ENCODE measurements around the gene LDLRAD3.

The LDLRAD3 gene

GRCh38 chr11:36079878-36080675 is 136.2 kb downstream of the LDLRAD3 start:
- ChIA-PET CTCF (no interaction called here), POLR2A (no interaction called here)
- DNase-seq (ENCODE audit: extremely low spot score): no peak
- TF ChIP-seq LEF1 (IDR thresholded peaks at IDR 0.05; ENCODE audit: borderline replicate concordance) (no peak), ZNF384 (IDR thresholded peaks at IDR 0.05) (no peak), ARNT (IDR thresholded peaks at IDR 0.05) (no peak), BHLHE40 (IDR thresholded peaks at IDR 0.05; ENCODE audit: borderline replicate concordance) (no peak), SUZ12 (IDR thresholded peaks at IDR 0.05) (no peak), L3MBTL2 (conservative IDR thresholded peaks at IDR 0.05) (no peak)

- ChIA-PET POLR2A (no interaction called here), CTCF (no interaction called here)
- TF ChIP-seq SP1 (IDR thresholded peaks at IDR 0.05) (no peak), FOXA1 (IDR thresholded peaks at IDR 0.05) (no peak), ELF4 (IDR thresholded peaks at IDR 0.05) (no peak)
- DNase-seq (ENCODE audit: extremely low spot score): no peak
Observed at GRCh38 chr11:36081274-36081945, 137.5 kb downstream of the LDLRAD3 start.

GRCh38 chr11:36086366-36086765 is 142.5 kb downstream of the LDLRAD3 start:
- ChIA-PET POLR2A (no interaction called here), CTCF (interaction anchor here (0.7 kb wide), 1 partner anchor 1144 kb away, joined by 3 read pairs; no protein-coding TSS in a partner anchor)
- TF ChIP-seq FOXK2 (IDR thresholded peaks at IDR 0.05) (no peak), HDGF (IDR thresholded peaks at IDR 0.05; ENCODE audit: borderline replicate concordance) (no peak), FOXM1 (IDR thresholded peaks at IDR 0.05; ENCODE audit: borderline replicate concordance) (no peak), ELF4 (IDR thresholded peaks at IDR 0.05) (no peak), TARDBP (IDR thresholded peaks at IDR 0.05) (no peak), FOXA1 (IDR thresholded peaks at IDR 0.05) (no peak), BHLHE40 (IDR thresholded peaks at IDR 0.05; ENCODE audit: borderline replicate concordance) (no peak), NFRKB (IDR thresholded peaks at IDR 0.05) (no peak), L3MBTL2 (conservative IDR thresholded peaks at IDR 0.05) (no peak), LEF1 (IDR thresholded peaks at IDR 0.05; ENCODE audit: borderline replicate concordance) (no peak), ARNT (IDR thresholded peaks at IDR 0.05) (no peak)
- DNase-seq (ENCODE audit: extremely low spot score): no peak

DNA sequence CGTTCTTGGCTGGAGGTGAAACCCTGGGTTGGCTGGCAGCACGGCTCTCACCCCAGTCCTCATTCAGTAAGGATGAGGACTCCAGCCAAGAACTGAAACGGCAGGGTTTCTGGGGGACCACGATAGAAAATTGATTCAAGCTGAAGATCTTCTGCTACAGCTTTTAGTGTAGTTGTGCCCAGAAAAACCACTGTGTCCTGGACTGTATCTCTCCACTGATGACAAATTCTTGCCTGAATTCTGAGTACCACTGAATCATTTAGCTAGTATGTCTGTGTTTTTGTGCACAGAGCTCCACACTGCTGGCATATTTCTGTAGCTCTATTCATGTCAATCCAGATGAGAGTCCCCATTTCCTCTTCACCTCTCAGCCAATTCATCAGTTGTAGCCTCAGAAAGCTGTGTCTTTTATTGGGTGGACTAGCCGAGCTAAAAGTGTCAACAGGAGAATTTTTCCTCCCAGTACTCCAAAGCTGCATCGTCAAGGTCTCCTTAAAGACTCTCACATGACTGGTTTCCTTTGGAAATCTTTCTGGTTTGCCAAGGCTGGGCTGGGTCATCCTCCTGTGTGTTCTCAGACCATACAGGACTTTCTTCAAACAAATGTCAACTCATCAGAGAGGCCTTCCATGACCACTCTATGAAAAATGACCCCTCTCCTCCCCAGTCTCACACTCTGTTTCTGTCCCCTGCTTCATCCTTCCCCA is 144.6 kb downstream of the LDLRAD3 start:
- no peak for TF ChIP-seq HDGF (IDR thresholded peaks at IDR 0.05; ENCODE audit: borderline replicate concordance)
- no peak for TF ChIP-seq LEF1 (IDR thresholded peaks at IDR 0.05; ENCODE audit: borderline replicate concordance)
- no peak for TF ChIP-seq BHLHE40 (IDR thresholded peaks at IDR 0.05; ENCODE audit: borderline replicate concordance)
- TF ChIP-seq SP1 (IDR thresholded peaks at IDR 0.05): no peak
- no peak for TF ChIP-seq CTBP1 (IDR thresholded peaks at IDR 0.05; ENCODE audit: borderline replicate concordance)
- TF ChIP-seq FOXA1 (IDR thresholded peaks at IDR 0.05): no peak
- no peak for TF ChIP-seq NFRKB (IDR thresholded peaks at IDR 0.05)
- no peak for TF ChIP-seq ARNT (IDR thresholded peaks at IDR 0.05)
- no peak for TF ChIP-seq L3MBTL2 (conservative IDR thresholded peaks at IDR 0.05)
- no peak for TF ChIP-seq FOXM1 (IDR thresholded peaks at IDR 0.05; ENCODE audit: borderline replicate concordance)
- TF ChIP-seq SUZ12 (IDR thresholded peaks at IDR 0.05): no peak
- POLR2A ChIA-PET: interaction anchor here (0.5 kb wide), 1 partner anchor 412 kb away, joined by 3 read pairs; no protein-coding TSS in a partner anchor
- CTCF ChIA-PET: interaction anchor here (0.6 kb wide), 1 partner anchor 114 kb away, joined by 4 read pairs; no protein-coding TSS in a partner anchor
- no peak for DNase-seq (ENCODE audit: extremely low spot score)

GRCh38 chr11:36089920-36090319 is 146.1 kb downstream of the LDLRAD3 start:
- no peak for DNase-seq (ENCODE audit: extremely low spot score)
- POLR2A ChIA-PET: no interaction called here
- CTCF ChIA-PET: interaction anchor here (0.6 kb wide), 1 partner anchor 121 kb away, joined by 3 read pairs; no protein-coding TSS in a partner anchor
- no peak for TF ChIP-seq HDGF (IDR thresholded peaks at IDR 0.05; ENCODE audit: borderline replicate concordance)
- TF ChIP-seq FOXK2 (IDR thresholded peaks at IDR 0.05): no peak
- TF ChIP-seq ARNT (IDR thresholded peaks at IDR 0.05): no peak
- TF ChIP-seq ZNF384 (IDR thresholded peaks at IDR 0.05): no peak
- no peak for TF ChIP-seq TARDBP (IDR thresholded peaks at IDR 0.05)
- TF ChIP-seq L3MBTL2 (conservative IDR thresholded peaks at IDR 0.05): no peak
- no peak for TF ChIP-seq BHLHE40 (IDR thresholded peaks at IDR 0.05; ENCODE audit: borderline replicate concordance)
- TF ChIP-seq ELF4 (IDR thresholded peaks at IDR 0.05): no peak
- TF ChIP-seq NFRKB (IDR thresholded peaks at IDR 0.05): no peak
- no peak for TF ChIP-seq FOXM1 (IDR thresholded peaks at IDR 0.05; ENCODE audit: borderline replicate concordance)
- TF ChIP-seq PKNOX1 (IDR thresholded peaks at IDR 0.05): no peak

GRCh38 chr11:36090356-36091109 is 146.7 kb downstream of the LDLRAD3 start:
- DNase-seq (ENCODE audit: extremely low spot score): no peak
- ChIA-PET CTCF (no interaction called here), POLR2A (no interaction called here)
- no peak for TF ChIP-seq PKNOX1 (IDR thresholded peaks at IDR 0.05)
- no peak for TF ChIP-seq NFRKB (IDR thresholded peaks at IDR 0.05)
- TF ChIP-seq BHLHE40 (IDR thresholded peaks at IDR 0.05; ENCODE audit: borderline replicate concordance): no peak
- no peak for TF ChIP-seq SUZ12 (IDR thresholded peaks at IDR 0.05)
- no peak for TF ChIP-seq FOXA1 (IDR thresholded peaks at IDR 0.05)
- no peak for TF ChIP-seq ELF4 (IDR thresholded peaks at IDR 0.05)
- TF ChIP-seq FOXM1 (IDR thresholded peaks at IDR 0.05; ENCODE audit: borderline replicate concordance): no peak
- TF ChIP-seq ZNF384 (IDR thresholded peaks at IDR 0.05): no peak
- TF ChIP-seq L3MBTL2 (conservative IDR thresholded peaks at IDR 0.05): no peak
- TF ChIP-seq CTBP1 (IDR thresholded peaks at IDR 0.05; ENCODE audit: borderline replicate concordance): no peak

All from HEK293T (cell line).